Measurements from ENCODE around the gene AP1S1.

DNA sequence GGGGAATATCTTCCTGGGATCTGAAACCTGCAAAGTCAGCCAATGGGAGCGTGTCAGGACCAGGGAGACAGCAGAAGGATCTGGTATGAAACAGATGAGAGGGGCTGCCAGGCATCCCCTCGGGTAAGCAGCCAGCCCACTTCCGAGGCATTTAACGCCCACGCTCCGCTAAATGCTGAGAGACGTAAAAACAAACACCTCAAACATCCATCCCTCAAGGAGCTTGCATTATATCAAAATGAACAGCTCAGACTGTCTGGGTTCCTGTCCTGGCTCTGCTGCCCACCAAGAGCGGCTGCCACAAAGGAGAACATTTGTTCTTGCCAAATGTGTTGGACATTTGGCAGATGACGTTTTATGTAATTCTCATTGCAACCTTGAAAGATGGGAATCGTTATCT lies 34.4 kb upstream of the AP1S1 start:
- TF ChIP-seq, protein P1, sequence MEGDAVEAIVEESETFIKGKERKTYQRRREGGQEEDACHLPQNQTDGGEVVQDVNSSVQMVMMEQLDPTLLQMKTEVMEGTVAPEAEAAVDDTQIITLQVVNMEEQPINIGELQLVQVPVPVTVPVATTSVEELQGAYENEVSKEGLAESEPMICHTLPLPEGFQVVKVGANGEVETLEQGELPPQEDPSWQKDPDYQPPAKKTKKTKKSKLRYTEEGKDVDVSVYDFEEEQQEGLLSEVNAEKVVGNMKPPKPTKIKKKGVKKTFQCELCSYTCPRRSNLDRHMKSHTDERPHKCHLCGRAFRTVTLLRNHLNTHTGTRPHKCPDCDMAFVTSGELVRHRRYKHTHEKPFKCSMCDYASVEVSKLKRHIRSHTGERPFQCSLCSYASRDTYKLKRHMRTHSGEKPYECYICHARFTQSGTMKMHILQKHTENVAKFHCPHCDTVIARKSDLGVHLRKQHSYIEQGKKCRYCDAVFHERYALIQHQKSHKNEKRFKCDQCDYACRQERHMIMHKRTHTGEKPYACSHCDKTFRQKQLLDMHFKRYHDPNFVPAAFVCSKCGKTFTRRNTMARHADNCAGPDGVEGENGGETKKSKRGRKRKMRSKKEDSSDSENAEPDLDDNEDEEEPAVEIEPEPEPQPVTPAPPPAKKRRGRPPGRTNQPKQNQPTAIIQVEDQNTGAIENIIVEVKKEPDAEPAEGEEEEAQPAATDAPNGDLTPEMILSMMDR (IDR thresholded peaks at IDR 0.05; ENCODE audit: insufficient read depth, low read depth, low read length) = no peak
- no peak for TF ChIP-seq EZH2 (IDR thresholded peaks at IDR 0.05; ENCODE audit: insufficient read depth, low read length)
